NB4 (cell line): ENCODE measurements around the gene SLC18A3.

ENCODE experiments used
- DNase-seq: peaks from one replicate; pipeline ENCODE4 v3.0.0; 2010; ENCODE audit warnings: low read depth
- H3K4me3 ChIP-seq: one replicate; pipeline ENCODE4 v1.5.1; 2011; ENCODE audit warnings: mild to moderate bottlenecking, low read depth, low read length, moderate library complexity
- CTCF ChIP-seq: IDR thresholded peaks from one replicate; pipeline ENCODE4 v1.5.1; 2012; ENCODE audit warnings: low read depth, low read length
- MAX ChIP-seq: IDR thresholded peaks from 2 replicates; pipeline ENCODE4 v1.6.1; 2011; ENCODE audit warnings: low read depth, low read length
- MYC ChIP-seq: IDR thresholded peaks from 2 replicates; pipeline ENCODE4 v1.6.1; 2011; ENCODE audit warnings: low read depth, low read length
- POLR2A ChIP-seq: IDR thresholded peaks from 2 replicates; pipeline ENCODE4 v1.6.1; 2011; ENCODE audit warnings: mild to moderate bottlenecking; ENCODE audit not compliant: insufficient read length; ENCODE audit errors: extremely low read depth

Gene SLC18A3

GRCh38 chr10:49577182-49577925 is 32.8 kb upstream of the SLC18A3 start:
- H3K4me3 ChIP-seq: no peak overlapping the region
- TF ChIP-seq MYC: no peak
- no peak for TF ChIP-seq MAX
- no peak for TF ChIP-seq POLR2A
- TF ChIP-seq CTCF: no peak

GRCh38 chr10:49578392-49578791 is 31.7 kb upstream of the SLC18A3 start:
- no peak for TF ChIP-seq CTCF
- TF ChIP-seq MYC: no peak
- TF ChIP-seq POLR2A: no peak
- TF ChIP-seq MAX: no peak
- H3K4me3 ChIP-seq: no peak overlapping the region
- DNase-seq: no peak

More at GRCh38 chr10:49577182-49577925, 32.8 kb upstream of the SLC18A3 start:
- DNase-seq: no peak

- TF ChIP-seq MAX: no peak
- TF ChIP-seq MYC: no peak
- no peak overlapping the region for H3K4me3 ChIP-seq
- no peak for DNase-seq
Measured at GRCh38 chr10:49579621-49580020, 30.5 kb upstream of the SLC18A3 start.

- no peak for DNase-seq
- TF ChIP-seq POLR2A (no peak), CTCF (no peak), MYC (no peak), MAX (no peak)
- no peak overlapping the region for H3K4me3 ChIP-seq
Measured at GRCh38 chr10:49585387-49585786, 24.7 kb upstream of the SLC18A3 start.

- DNase-seq: no peak
- H3K4me3 ChIP-seq: no peak overlapping the region
- TF ChIP-seq MAX (no peak), POLR2A (no peak), MYC (no peak), CTCF (no peak)
Measured at GRCh38 chr10:49587981-49588380, 22.1 kb upstream of the SLC18A3 start.

GRCh38 chr10:49592726-49593563 is 17.2 kb upstream of the SLC18A3 start:
- TF ChIP-seq MAX (no peak), CTCF (peak; percentile 99), POLR2A (no peak), MYC (no peak)
- DNase-seq: peak; percentile 72
- no peak overlapping the region for H3K4me3 ChIP-seq
